Measurements from ENCODE around the gene PDSS2.

PDSS2 gene

DNA sequence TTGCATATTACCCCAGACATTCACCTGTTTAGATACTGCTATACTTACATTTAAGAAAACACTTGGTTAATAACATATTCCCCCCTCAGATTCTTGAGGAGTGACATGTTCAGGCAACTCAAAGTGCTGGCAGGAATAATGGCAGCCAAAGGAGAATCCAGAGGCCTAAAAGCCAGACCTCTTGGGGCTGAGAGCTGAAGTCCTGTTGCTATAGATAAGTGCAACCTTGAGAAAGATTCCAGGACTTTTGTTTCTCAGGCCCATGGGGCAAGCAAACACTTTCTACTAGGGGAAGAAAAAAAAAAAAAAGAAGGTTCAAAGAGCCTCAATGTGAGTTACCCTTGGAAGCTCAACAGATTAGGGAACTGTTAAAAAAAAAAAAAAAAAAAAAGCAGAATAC is 211.2 kb downstream of the PDSS2 start:
- DNase-seq = no peak

DNA sequence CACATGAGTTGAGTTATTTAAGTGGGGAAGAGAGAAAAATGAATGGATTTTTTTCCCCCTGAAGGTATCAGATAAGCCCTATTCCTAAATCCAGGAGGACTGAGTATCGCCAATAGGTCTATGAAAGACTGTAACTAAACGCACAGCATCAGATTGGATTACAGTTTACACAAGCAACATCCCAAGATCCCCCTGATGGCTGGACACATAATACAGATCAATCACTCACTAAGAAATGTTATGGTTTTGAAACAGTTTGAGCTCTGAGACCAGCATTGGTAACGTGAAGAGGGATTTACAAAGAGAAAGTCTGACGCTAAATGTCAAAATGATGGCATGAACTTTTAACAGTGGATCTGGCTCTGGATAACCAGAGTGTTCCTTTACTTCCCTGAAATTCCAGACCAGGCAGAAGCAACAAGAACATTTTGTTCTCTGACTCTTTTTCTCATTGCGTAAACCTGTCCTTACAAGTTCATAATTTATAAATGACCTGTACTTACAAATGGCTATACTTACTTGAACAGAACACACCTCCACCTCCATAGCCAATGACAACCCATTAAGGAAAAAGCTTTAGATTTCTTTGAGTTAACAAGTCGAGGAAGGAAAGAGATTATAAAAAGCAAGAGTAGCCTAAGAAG is 212.3 kb downstream of the PDSS2 start:
- no peak for DNase-seq

DNA sequence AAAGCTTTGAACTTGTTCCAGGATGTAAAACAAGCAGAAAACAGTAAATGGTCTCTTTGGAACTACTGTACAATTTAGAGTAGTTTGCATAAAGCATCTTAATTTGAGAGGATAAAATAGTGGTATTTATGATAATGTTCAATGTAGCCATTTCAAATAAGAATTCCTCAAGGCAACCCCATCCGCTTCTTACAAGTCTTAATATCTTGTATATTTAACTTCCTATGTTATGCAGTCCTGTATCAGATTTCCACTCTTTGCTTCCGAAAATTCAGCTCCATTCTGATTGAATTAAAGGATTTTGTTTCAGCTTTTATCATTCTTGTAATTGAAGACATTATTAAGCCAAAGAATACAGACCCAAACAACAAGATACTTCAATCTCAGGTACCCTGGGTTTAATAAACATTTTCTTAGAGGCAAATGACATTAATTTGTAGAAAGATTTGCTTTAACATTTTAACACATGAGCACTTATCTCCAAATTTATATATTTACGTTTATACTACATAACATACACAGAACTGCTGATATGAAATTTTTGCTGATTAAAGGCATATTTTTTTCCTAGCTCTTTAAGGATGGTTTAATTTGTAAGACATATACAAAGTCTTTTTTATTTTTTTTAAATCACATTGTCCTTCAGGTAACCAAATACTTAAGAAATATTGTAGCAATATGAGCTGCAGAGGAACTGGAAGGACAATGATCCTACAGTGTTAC is 213.0 kb downstream of the PDSS2 start:
- DNase-seq = no peak

DNA sequence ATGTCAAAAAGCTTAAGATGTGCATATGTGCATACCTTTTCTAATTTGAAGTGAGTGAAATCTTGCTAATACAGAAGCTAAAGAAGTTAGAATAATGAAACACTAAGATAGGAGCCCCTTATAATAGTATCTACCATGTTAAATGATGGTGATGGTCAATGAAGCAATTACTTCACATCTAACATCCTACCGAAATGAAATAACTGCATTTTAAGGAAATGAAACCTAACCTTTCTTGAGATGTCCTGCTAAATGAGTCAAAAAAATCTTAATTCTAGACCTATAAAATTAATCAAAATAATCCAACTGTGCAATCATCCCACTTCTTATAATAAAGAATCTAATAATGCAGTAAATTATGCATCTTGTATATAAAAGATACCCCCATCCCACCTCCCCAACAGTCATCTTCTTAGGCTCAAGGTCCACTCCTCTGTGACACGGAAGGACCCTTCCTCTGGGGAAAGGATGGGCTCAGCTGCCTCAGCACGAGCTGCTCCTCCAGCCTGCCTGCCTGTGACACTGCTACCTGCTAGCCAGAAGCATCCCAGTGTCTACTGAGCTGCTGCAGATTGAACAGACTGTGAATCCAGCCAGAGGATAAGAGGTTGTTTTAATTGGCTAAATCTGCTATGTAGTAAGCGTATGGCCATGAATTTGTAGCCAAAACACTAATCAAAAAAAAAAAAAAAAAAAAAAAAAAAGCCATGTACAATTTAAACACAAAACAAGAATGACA is 214.5 kb downstream of the PDSS2 start:
- DNase-seq = no peak

DNA sequence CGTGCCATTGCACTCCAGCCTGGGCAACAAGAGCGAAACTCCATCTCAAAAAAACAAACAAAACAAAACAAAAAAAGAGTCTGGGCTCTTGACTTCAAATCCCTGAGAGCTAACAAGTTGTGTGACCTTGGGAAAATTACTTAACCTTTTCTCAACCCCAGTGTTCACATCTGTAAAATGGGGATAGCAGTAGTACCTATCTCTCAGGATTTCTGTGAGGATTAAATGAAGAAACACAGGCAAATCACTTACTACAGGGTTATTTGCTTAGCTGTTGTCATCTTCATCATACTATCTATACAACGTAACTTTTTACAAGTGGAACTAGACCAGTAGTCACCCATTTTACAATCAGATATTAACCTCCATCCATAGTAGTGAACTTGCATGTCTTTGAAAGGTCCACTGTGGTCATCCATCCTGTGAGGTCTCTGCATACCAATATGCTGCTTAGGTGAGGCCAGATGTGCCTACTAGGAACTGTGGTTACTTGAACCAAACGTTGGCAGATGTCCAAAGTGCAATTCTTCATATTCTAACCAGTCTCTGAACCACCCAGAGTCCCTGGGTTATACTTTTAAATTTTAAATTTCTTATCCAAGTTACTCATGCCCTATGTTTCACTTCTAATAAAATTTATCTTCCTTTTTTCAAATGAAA is 215.2 kb downstream of the PDSS2 start:
- no peak for DNase-seq

DNA sequence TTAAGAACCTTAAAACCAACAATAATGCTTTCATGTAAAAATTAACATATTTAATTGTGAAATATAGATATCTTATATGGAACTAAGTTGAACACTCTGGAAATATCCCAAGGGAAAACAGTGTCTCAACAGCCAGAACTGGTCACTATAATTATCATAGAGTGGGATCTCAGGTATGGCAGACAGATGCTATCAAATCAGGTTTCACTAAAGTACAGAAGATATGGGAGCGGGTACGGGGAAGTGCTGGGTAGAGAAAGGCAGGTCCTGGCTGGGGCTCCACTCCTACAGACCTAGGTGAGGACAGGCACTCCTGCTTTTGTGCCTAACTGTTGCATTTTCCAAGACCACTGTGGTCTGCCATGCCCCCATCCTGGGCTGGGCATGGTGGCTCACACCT is 215.9 kb downstream of the PDSS2 start:
- no peak for DNase-seq

DNA sequence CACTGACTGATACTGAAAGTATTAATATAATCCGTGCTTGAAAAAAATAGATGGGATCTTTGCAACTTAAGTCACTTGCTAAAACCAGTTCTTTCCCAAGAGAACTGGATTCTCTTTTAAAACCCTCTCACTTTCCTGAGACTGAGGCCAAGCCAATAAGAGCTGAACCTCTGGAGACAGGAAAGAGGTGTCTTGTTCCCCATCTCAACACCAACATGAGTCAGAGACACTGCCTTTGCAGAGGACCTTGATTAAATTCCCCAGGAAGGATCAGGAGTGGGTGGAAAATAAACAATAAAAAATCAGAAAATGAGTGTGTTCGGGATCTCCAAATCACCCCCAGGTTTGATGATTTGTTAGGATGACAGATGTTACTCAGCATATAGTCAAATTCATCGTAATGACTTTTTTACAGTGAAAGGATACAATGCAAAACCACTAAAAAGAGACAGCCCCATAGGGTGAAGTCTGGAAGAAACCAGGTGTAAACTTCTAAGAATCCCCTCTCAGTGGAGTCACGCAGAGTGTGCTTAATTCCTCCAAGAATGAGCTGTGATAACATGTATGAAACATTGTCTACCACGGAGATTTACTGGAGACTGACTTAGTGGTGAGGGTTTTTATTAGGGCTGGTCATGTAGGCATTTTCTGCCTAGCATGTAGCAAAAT is 221.2 kb downstream of the PDSS2 start:
- DNase-seq = no peak

DNA sequence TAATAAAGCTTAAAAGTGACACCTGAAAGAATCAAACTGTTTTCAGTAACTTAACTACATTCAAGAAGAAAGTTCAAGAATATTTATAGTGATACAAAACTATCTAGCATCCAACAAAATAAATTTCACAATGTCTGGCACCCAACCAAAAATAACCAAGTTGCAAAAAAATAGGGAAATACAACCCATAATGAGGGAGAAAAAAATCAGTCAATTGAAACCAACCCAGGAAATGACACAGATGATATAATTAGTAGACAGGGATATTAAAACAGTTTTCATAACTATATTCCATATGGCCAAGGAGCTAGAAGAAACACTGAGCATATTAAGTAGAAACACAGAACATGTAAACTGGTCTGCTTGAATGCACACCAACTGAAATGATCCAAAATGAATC is 223.9 kb downstream of the PDSS2 start:
- DNase-seq = no peak

DNA sequence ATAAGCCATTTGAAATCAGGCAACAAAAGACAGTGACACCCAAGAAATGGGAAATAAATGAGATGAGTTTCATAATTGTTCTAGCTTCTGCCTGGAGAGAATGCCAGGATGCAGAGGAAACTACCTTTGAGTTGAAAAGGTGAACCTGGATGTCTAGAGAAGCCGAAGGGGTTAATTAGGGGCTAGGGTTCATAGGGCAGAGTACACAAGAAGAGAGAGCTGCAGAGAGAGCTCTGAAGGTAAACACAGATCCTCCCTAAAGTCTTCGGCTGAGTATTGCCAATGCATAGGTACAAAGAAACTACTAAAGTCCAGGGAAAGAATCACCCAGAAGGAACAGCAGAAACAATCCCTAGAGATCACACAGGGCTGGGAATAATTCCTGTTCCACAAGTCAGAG is 224.4 kb downstream of the PDSS2 start:
- no peak for DNase-seq

DNA sequence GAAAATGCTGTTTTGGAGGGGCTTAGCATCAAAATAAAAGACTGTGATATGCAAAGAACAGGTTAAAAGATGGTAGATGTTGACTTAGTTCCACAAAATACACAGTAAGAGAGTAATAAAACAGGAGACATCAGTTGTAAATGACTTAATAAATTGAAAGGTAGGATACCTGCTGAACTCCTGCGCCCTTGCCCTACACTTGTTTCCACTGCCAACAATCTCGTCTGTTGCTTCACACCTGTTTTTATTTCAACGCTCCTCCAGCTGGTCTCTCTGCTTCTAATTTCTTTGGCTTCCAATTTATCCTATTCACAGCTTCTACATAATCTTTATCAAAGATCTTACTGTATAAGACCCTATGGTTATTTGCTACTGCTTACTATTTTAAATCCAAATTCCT is 228.1 kb downstream of the PDSS2 start:
- DNase-seq = no peak

DNA sequence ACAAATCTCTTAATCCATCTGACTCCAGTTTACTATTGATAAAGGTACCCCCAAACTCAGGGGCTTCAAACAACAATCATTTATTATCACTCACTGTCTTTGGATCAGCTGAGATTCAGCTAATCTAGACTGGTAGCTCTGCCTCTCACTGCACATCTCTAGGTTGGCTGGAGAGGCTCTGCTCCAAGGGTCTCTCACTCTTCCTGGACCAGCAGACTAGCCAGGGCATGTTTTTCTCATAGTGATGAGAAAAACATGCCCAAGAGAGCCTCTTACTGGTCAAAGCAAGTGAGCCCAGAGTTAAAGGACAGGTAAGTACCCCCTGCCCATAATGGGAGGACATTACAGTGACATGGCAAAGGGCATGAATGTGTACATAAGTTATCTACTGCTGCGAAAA is 228.9 kb downstream of the PDSS2 start:
- no peak for DNase-seq

DNA sequence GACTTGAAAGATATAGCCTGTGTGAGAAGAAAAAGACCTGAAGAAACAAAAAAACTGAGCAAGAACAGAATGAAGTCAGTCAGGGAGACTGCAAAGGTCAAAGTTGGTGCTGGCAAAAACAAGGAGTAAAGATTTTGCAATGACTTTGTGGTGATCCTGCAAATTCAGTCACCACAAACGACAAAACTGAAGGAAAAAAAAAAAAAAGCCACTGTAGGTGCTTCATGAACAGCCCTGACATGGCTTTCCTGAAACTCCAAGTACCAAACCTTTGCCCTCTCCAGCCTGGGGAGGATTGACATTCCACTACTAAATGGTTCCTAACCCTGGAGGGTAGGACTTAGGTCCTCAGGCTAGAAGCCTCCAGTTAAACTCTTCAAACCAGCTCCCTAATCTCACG is 229.3 kb downstream of the PDSS2 start:
- no peak for DNase-seq

DNA sequence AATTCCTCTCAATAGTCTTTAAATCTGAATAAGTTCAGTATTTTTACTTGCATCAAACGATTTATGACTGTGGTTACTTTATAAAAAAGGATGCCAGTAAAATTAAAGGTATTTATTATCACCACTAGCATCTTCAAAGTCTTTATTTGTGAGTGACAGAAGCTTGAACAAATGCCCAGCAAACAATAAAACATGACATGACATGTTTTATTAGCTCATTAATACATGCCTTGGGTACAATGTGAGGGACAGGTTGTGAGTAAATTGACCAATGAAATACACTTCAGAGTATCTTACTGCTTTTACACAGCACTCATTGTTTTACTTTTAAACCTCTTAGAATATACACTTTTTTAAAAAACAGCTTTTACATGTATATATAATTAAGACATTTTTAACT is 230.6 kb downstream of the PDSS2 start:
- DNase-seq = no peak

DNA sequence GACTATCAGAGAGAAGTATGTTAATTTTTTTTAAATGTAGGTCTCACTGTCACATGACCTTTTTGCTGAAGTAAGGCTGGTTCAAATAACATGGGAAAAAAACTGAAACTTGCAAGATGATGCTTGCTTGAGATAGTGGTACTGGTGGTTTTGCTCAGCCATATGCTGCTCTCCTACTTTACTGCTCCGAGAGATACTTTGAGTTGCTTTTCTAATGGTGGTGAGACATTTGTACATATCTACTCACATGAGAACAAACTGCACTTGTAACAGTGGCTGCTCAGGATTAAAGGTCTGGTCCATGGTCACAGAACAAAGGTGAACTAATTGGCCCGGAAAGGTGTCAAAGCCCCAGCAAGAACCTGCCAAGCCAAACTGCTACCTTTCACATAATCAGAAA is 237.8 kb downstream of the PDSS2 start:
- no peak for DNase-seq

DNA sequence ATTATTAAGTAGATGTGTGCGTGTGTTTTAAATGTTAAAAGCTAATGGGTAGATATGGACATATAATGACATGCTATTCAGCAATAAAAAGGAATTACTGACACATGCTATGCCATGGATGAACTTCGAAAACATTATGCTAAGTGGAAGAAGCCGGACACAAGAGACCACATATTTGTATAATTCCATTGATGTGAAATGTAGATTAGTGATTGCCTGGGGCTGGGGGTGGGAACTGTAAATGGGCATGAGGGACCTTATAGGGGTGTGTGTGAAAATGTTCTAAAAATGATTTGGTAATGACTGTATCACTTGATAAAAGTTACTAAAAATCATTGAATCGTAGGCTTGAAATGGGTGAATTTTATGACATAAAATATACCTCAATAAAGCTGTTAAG is 239.5 kb downstream of the PDSS2 start:
- no peak for DNase-seq

DNA sequence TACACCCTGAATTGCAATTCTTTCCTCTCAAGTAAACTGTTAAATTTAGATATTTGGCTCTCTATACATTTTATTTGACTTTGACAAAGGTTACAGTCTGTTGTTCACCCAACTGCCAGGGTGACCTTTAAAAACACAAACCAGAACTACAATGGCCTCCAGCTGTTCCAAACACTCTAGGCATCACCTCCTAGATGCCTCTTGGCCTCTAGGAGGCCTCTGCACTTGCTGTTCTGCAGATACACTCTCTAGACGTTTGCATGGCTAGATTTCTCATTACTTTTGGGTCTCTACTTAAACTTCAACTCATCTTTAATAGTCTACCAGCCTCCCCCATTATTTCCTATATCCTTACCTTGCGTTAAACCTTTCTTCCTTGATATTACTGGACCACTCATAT is 241.2 kb downstream of the PDSS2 start:
- DNase-seq = no peak

DNA sequence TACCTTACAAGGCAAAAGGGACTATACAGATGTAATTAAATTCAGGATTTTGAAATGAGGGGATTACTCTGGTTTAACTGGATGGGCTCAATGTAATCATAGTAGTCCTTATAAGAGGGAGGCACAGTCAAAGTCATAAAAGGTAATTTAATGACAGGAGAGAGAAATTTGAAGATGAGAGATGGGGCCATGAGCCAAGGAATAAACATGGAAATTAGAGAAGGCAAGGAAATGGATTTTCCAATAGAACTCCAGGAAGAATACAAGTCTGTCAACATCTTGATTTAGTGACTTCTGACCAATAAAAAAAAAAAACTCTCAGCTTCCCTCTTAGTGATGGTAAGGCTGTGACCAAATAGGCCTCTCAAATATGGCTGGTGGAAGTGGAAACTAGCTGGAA is 242.1 kb downstream of the PDSS2 start:
- no peak for DNase-seq

DNA sequence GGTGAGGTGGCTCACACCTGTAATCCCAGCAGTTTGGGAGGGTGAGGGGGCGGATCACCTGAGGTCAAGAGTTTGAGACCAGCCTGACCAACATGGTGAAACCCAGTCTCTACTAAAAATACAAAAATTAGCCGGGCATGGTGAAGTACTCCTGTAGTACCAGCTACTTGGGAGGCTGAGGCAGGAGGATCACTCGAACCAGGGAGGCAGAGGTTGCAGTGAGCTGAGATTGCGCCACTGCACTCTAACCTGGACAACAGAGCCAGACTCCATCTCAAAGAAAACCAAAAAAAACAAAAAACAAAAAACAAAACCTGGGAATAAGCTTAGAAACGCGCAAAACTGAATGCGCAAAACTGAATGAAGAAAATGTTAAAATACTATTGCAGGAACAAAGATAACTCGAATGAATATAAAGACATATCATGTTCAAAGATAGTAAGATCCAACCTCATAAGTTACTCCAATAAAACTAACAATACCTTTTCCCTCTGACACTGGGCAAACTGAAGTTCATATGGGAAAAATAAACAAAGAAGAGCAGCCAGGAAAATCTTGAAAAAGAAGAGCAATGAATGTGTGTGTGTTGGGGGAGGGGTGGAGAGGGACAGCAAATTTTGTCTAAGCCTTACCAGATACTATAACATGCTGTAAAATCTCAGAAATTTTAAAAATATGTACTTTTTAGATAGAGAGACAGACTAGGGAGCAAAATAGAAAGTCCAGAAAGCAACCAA is 243.0 kb downstream of the PDSS2 start:
- DNase-seq = no peak

DNA sequence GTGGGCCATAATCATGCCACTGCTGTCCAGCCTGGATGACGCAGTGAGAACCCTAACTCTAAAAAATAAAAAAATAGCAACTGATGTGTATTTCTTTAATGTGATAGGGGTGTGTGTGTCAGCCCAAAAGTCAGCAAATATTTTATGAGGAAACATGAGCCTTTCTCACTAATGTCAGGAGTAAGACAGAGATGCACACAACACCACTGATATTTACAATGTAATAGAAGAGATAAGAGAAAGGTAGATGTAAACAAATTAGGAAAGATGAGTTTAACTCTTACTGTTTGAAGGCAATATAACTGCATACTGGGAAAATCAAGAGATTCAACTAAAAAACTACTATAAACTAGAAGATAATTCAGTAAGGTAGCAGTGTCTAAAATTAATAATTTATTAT is 244.0 kb downstream of the PDSS2 start:
- DNase-seq = no peak

DNA sequence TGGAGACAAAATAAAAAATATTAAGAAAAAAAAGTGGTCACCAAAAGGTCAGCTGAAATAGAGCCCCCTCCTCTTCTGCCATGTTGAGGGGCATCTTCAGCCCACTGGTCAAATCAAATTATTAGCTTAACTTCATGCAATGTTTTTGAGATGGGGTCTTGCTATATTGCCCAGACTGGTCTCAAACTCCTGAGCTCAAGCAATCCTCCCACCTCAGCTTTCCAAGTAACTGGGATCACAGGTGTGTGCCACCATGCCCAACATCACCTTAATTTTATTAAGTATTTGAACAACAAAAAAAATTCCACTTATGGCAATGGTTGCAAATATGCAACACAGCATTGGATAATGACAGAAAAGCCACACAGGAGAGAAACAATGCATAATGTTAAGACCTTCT is 244.7 kb downstream of the PDSS2 start:
- DNase-seq = no peak

DNA sequence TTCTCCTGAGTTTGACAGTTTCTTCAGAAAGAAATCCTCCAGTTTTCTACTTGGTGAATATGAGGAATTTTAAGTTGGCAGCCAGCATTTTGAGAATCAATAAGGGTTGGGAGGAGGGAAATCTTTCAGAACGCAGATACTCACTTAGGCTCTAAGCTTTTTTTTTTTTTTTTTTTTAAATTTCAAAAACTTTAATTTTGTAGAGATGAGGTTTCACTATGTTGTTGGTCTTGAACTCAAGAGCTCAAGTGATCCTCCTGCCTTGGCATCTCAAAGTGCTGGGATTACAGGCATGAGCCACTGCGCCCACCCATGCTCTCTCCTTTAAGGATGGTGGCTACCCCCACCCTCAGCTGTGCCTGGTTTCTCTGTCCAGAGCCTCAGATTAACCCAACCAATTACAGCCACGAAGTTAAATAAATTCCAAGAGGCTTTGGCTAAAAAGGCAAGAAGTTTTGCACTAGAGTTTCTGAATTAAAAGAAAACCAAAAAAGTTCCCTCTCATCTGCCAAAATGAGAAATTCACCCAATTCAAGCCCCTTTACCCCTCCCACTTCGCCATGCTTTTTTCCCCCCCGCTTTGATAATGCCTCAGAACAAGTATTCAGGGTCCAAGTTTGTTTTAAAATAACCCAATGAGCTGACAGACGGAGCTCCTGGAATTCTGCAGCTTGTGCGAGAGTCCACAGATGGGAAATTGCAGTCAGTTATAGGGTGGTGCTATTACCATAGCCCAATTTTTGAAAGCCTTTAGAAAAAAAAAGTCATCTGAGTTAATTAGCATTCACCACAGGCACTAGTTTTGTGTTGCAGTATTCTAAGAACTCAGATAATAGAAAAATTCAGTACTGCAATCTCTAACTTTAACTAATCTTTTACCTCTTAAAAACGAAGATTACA is 249.7 kb downstream of the PDSS2 start:
- DNase-seq = no peak

All from CD4-positive, alpha-beta T cell treated with Interleukin-6 for 4 hours (primary cell).